IMR-90 (cell line): ENCODE results near the gene PCDH12. TPM values are rescaled to one million over a fixed set of nuclear protein-coding genes. Genes with fewer than 3 reads are reported as not detected.

ENCODE experiments used
- ATAC-seq: fragments of 200-7000 bp; cut with Tn5 transposase; 2 replicates; pipeline ENCODE4 v1.9.1; 2020; ENCODE audit warnings: low read depth, mild to moderate bottlenecking, moderate library complexity
- BruUV-seq: library from RNA; stranded (reverse); fragments of 400-500 nt; replicated peaks from 2 replicates; lab custom pipeline; 2021; lab: Mats Ljungman, UMichigan
- CTCF ChIA-PET: fragments of 300-600 bp; formaldehyde crosslinking; extraction: SDS; loops from one replicate; lab custom pipeline; 2021; ENCODE audit warnings: antibody characterized with exemption; lab: Yijun Ruan, JAX
- POLR2A ChIA-PET: fragments of 300-600 bp; sonication (Branson Sonifier 250); formaldehyde crosslinking; loops from one replicate; lab custom pipeline; 2022; ENCODE audit warnings: antibody characterized with exemption; ENCODE audit not compliant: unreplicated experiment; lab: Charles Lee
- DNase-seq: peaks from one replicate; pipeline ENCODE4 v3.0.0; 2013
- H2AFZ ChIP-seq: replicated peaks from 2 replicates; pipeline ENCODE3; 2013; ENCODE audit warnings: low read length, mild to moderate bottlenecking; ENCODE audit not compliant: poor library complexity
- H2AK5ac ChIP-seq: 2 replicates; pipeline ENCODE4 v1.6.1; 2013; ENCODE audit warnings: low read depth, low read length, inconsistent platforms
- H2AK9ac ChIP-seq: replicated peaks from 2 replicates; pipeline ENCODE3; 2013; ENCODE audit warnings: mild to moderate bottlenecking, low read depth, low read length, moderate library complexity; ENCODE audit not compliant: poor library complexity
- H2BK120ac ChIP-seq: 2 replicates; pipeline ENCODE4 v1.6.1; 2013; ENCODE audit warnings: low read depth, low read length, inconsistent platforms
- H2BK15ac ChIP-seq: 3 replicates; pipeline ENCODE4 v1.6.1; 2013; ENCODE audit warnings: low read depth, low read length, inconsistent platforms
- H2BK20ac ChIP-seq: 2 replicates; pipeline ENCODE4 v1.6.1; 2013; ENCODE audit warnings: low read depth, mild to moderate bottlenecking, inconsistent platforms, low read length, moderate library complexity
- H2BK5ac ChIP-seq: 2 replicates; pipeline ENCODE4 v1.6.1; 2013; ENCODE audit warnings: mild to moderate bottlenecking, low read depth, low read length, inconsistent platforms; ENCODE audit not compliant: poor library complexity, severe bottlenecking
- H3K14ac ChIP-seq: replicated peaks from 2 replicates; pipeline ENCODE4 v1.6.1; 2013; ENCODE audit warnings: low read depth, low read length, inconsistent platforms
- H3K18ac ChIP-seq: 2 replicates; pipeline ENCODE4 v1.6.1; 2013; ENCODE audit warnings: low read depth, low read length, control low read depth
- H3K23ac ChIP-seq: 2 replicates; pipeline ENCODE4 v1.6.1; 2013; ENCODE audit warnings: low read depth, low read length, inconsistent platforms
- H3K27ac ChIP-seq: 2 replicates; pipeline ENCODE4 v1.5.1; 2013; ENCODE audit warnings: mild to moderate bottlenecking, control low read depth, low read length; ENCODE audit not compliant: insufficient read depth
- H3K27me3 ChIP-seq: 2 replicates; pipeline ENCODE4 v1.6.1; 2013; ENCODE audit warnings: low read length; ENCODE audit not compliant: control insufficient read depth, insufficient read depth
- H3K36me3 ChIP-seq: 2 replicates; pipeline ENCODE4 v1.6.1; 2013; ENCODE audit warnings: low read length, mixed read lengths; ENCODE audit not compliant: control insufficient read depth, insufficient read depth
- H3K4ac ChIP-seq: 2 replicates; pipeline ENCODE4 v1.6.1; 2013; ENCODE audit warnings: low read depth, low read length, inconsistent platforms
- H3K4me1 ChIP-seq: 2 replicates; pipeline ENCODE4 v1.6.1; 2013; ENCODE audit warnings: low read length, mixed read lengths; ENCODE audit not compliant: control insufficient read depth, insufficient read depth
- H3K4me2 ChIP-seq: 2 replicates; pipeline ENCODE4 v1.6.1; 2013; ENCODE audit warnings: low read depth, mild to moderate bottlenecking, control low read depth, low read length, moderate library complexity
- H3K4me3 ChIP-seq: 2 replicates; pipeline ENCODE4 v1.5.1; 2013; ENCODE audit warnings: low read depth, mild to moderate bottlenecking, control low read depth, low read length, moderate library complexity; ENCODE audit not compliant: insufficient read depth
- H3K56ac ChIP-seq: 2 replicates; pipeline ENCODE4 v1.6.1; 2013; ENCODE audit warnings: low read length, inconsistent platforms; ENCODE audit not compliant: insufficient read depth; ENCODE audit errors: extremely low read depth
- H3K79me1 ChIP-seq, 2 experiments: 2 replicates each; pipeline ENCODE4 v1.6.1; 2013; ENCODE audit warnings: low read length in 2 of 2, inconsistent platforms in 1 of 2, low read depth in 1 of 2
- H3K9ac ChIP-seq: 2 replicates; pipeline ENCODE4 v1.6.1; 2013; ENCODE audit warnings: low read depth, low read length, control low read depth
- H3K9me1 ChIP-seq: 2 replicates; pipeline ENCODE4 v1.6.1; 2013; ENCODE audit warnings: low read length, inconsistent platforms; ENCODE audit not compliant: insufficient read depth
- H3K9me3 ChIP-seq: 2 replicates; pipeline ENCODE4 v1.6.1; 2013; ENCODE audit warnings: low read length; ENCODE audit not compliant: control insufficient read depth, insufficient read depth
- H4K20me1 ChIP-seq: 2 replicates; pipeline ENCODE4 v1.6.1; 2013; ENCODE audit warnings: low read length, inconsistent platforms; ENCODE audit not compliant: insufficient read depth
- H4K5ac ChIP-seq: 2 replicates; pipeline ENCODE4 v1.6.1; 2013; ENCODE audit warnings: mild to moderate bottlenecking, low read depth, low read length, control low read depth
- H4K8ac ChIP-seq, 2 experiments: 2 replicates each; pipeline ENCODE4 v1.6.1; 2013; ENCODE audit warnings: low read depth in 2 of 2, low read length in 2 of 2, control low read depth in 1 of 2, inconsistent platforms in 1 of 2
- H4K91ac ChIP-seq: 2 replicates; pipeline ENCODE4 v1.6.1; 2013; ENCODE audit warnings: low read depth, low read length, inconsistent platforms; ENCODE audit not compliant: insufficient read depth
- CEBPB ChIP-seq: IDR thresholded peaks from 2 replicates; pipeline ENCODE4 v1.6.1; 2012; ENCODE audit warnings: low read depth, low read length, improper control_type of control experiment
- CHD1 ChIP-seq: IDR thresholded peaks from 2 replicates; pipeline ENCODE4 v1.6.1; 2012; ENCODE audit warnings: low read depth, low read length, improper control_type of control experiment
- FOS ChIP-seq: fragments of 150-350 bp; IDR thresholded peaks from 2 replicates; pipeline ENCODE4 v1.6.1; 2016; ENCODE audit warnings: low read depth, low read length
- MAFK ChIP-seq: IDR thresholded peaks from 2 replicates; pipeline ENCODE4 v1.6.1; 2012; ENCODE audit warnings: low read depth, low read length, improper control_type of control experiment
- MAZ ChIP-seq: IDR thresholded peaks from 2 replicates; pipeline ENCODE4 v1.6.1; 2012; ENCODE audit warnings: low read depth, mild to moderate bottlenecking, low read length, improper control_type of control experiment, moderate library complexity, borderline replicate concordance
- NFE2L2 ChIP-seq: fragments of 150-350 bp; IDR thresholded peaks from 2 replicates; pipeline ENCODE4 v1.6.1; 2016; ENCODE audit warnings: low read depth, mild to moderate bottlenecking, low read length
- POLR2A ChIP-seq: IDR thresholded peaks from 2 replicates; pipeline ENCODE4 v1.6.1; 2012; ENCODE audit warnings: mild to moderate bottlenecking, low read depth, low read length
- RAD21 ChIP-seq: IDR thresholded peaks from 2 replicates; pipeline ENCODE4 v1.6.1; 2012; ENCODE audit warnings: low read length, improper control_type of control experiment
- RCOR1 ChIP-seq: IDR thresholded peaks from 2 replicates; pipeline ENCODE4 v1.6.1; 2012; ENCODE audit warnings: mild to moderate bottlenecking, low read length, improper control_type of control experiment; ENCODE audit not compliant: insufficient replicate concordance
- RFX5 ChIP-seq: IDR thresholded peaks from 2 replicates; pipeline ENCODE4 v1.8.0; 2012; ENCODE audit warnings: low read depth, mild to moderate bottlenecking, low read length, moderate library complexity
- SMC3 ChIP-seq: fragments of 150-350 bp; IDR thresholded peaks from 2 replicates; pipeline ENCODE4 v1.6.1; 2016; ENCODE audit warnings: low read depth, mild to moderate bottlenecking, antibody characterized with exemption, low read length, moderate library complexity
- WGBS, 2 experiments: methylation state at CpG; one replicate each; pipeline versions ENCODE4 v1.1.5 to v1.1.7; 2013; ENCODE audit warnings: missing lambda C conversion rate in 2 of 2; ENCODE audit not compliant: insufficient read length in 1 of 2; ENCODE audit errors: extremely low coverage in 2 of 2; 5-methylcytosine and 5-hydroxymethylcytosine counted together
- dilution Hi-C: fragments of 300-500 bp; cut with HindIII; formaldehyde crosslinking; loops from one replicate; pipeline ENCODE4 v1.14.3; 2018; ENCODE audit warnings: low sequenced_read_pairs; ENCODE audit not compliant: unreplicated experiment
- in situ Hi-C: fragments of 300-500 bp; cut with MboI; formaldehyde crosslinking; loops from 3 replicates; pipeline ENCODE4 v1.14.3; 2019; ENCODE audit warnings: low sequenced_read_pairs, inconsistent platforms, mixed read lengths
- intact Hi-C: fragments of 100-400 bp; cut with micrococcal nuclease; formaldehyde crosslinking; loops from 2 replicates; pipeline ENCODE4 v1.10.0; 2022
- polyA plus RNA-seq, 3 experiments: library from polyadenylated mRNA; depleted of rRNA; stranded (reverse); fragments of >200 nt; gene quantifications; 2 replicates each; pipeline ENCODE4 v1.2.3, GENCODE V29; 2012; ENCODE audit warnings: low replicate concordance in 1 of 3
- total RNA-seq: library from RNA; depleted of rRNA; stranded (reverse); fragments of >200 nt; gene quantifications from 2 replicates; pipeline ENCODE4 v1.2.3, GENCODE V29; 2012
- TF ChIP-seq, protein P1 (sequence below): conservative IDR thresholded peaks from 2 replicates; pipeline ENCODE4 v1.5.1; 2012; ENCODE audit warnings: mild to moderate bottlenecking, low read depth, low read length, improper control_type of control experiment
- TF ChIP-seq, protein P2 (sequence below): fragments of 150-350 bp; IDR thresholded peaks from 2 replicates; pipeline ENCODE4 v1.6.1; 2017; ENCODE audit warnings: mild to moderate bottlenecking, antibody characterized with exemption, low read length, low read depth

The PCDH12 gene
- total and polyA plus RNA-seq, 2 of the 4 experiments (the other 2 are of a cell fraction) = 0.02 to 0.18 TPM

GRCh38 chr5:141944076-141944475 lies 13.9 kb downstream of the PCDH12 start:
- Histone ChIP-seq H3K27ac (no peak overlapping the region), H2AK9ac (no peak overlapping the region), H4K5ac (no peak overlapping the region), H3K36me3 (peaks cover 5% of the 10 kb centered on the region), H2BK120ac (no peak overlapping the region), H3K23ac (no peak overlapping the region), H3K27me3 (peaks cover 6% of the 10 kb centered on the region; the same call in 1 of the 2 replicates), H3K9me1 (peaks cover 7% of the 10 kb centered on the region; the same call in 1 of the 2 replicates), H3K18ac (no peak overlapping the region), H4K20me1 (peaks cover 3% of the 10 kb centered on the region; the same call in 1 of the 2 replicates), H3K9me3 (no peaks in the 10 kb centered on the region), H2BK20ac (no peak overlapping the region), H3K4me2 (no peak overlapping the region), H2BK5ac (no peak overlapping the region), H2AK5ac (no peak overlapping the region), H3K14ac (no peak overlapping the region), H4K91ac (no peak overlapping the region), H3K56ac (no peak overlapping the region), H3K9ac (no peak overlapping the region), H2AFZ (no peak overlapping the region), H4K8ac (no peak overlapping the region), H3K4me1 (peaks cover 2% of the 10 kb centered on the region; the same call in 1 of the 2 replicates), H3K79me1 (no peaks in the 10 kb centered on the region), H2BK15ac (no peak overlapping the region), H3K4me3 (no peak overlapping the region), H3K4ac (no peak overlapping the region)
- BruUV-seq = no TSS peak
- ChIA-PET POLR2A (no interaction called here), CTCF (interaction anchor here (0.5 to 1.8 kb wide), 4 partner anchors 16 to 252 kb away, joined by 3 to 6 read pairs (median 3); no protein-coding TSS in a partner anchor)
- DNase-seq (no peak), ATAC-seq (no peak)
- in situ Hi-C loops (no loop called here), dilution Hi-C loops (no loop called here), intact Hi-C loops (no loop called here)
- 82% methylated on average over 2 of the region's 9 CpGs; no CpG with 5 or more reads in 1 of the 2 experiments for WGBS, 2 experiments
- no peak for TF ChIP-seq RAD21
- no peak for TF ChIP-seq CEBPB
- no peak for TF ChIP-seq MAFK
- TF ChIP-seq, protein P1, sequence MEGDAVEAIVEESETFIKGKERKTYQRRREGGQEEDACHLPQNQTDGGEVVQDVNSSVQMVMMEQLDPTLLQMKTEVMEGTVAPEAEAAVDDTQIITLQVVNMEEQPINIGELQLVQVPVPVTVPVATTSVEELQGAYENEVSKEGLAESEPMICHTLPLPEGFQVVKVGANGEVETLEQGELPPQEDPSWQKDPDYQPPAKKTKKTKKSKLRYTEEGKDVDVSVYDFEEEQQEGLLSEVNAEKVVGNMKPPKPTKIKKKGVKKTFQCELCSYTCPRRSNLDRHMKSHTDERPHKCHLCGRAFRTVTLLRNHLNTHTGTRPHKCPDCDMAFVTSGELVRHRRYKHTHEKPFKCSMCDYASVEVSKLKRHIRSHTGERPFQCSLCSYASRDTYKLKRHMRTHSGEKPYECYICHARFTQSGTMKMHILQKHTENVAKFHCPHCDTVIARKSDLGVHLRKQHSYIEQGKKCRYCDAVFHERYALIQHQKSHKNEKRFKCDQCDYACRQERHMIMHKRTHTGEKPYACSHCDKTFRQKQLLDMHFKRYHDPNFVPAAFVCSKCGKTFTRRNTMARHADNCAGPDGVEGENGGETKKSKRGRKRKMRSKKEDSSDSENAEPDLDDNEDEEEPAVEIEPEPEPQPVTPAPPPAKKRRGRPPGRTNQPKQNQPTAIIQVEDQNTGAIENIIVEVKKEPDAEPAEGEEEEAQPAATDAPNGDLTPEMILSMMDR = no peak
- no peak for TF ChIP-seq RFX5
- no peak for TF ChIP-seq RCOR1
- TF ChIP-seq, protein P2, sequence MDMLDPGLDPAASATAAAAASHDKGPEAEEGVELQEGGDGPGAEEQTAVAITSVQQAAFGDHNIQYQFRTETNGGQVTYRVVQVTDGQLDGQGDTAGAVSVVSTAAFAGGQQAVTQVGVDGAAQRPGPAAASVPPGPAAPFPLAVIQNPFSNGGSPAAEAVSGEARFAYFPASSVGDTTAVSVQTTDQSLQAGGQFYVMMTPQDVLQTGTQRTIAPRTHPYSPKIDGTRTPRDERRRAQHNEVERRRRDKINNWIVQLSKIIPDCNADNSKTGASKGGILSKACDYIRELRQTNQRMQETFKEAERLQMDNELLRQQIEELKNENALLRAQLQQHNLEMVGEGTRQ = no peak
- TF ChIP-seq MAZ = no peak
- TF ChIP-seq FOS = no peak
- no peak for TF ChIP-seq POLR2A
- TF ChIP-seq SMC3 = no peak
- TF ChIP-seq NFE2L2 = no peak
- TF ChIP-seq CHD1 = no peak
